K562 (cell line): ENCODE results near the gene ESPL1. TPM values are rescaled to one million over a fixed set of nuclear protein-coding genes. Genes with fewer than 3 reads are reported as not detected.
A peak's percentile ranks its signal among the peaks of the same experiment; 100 is the strongest.

Experiments used
- CREBBP ChIP-seq: IDR thresholded peaks from one replicate; pipeline ENCODE4 v1.6.1; 2012; ENCODE audit warnings: low read depth, mild to moderate bottlenecking, control low read depth, inconsistent platforms, low read length
- DIDO1 ChIP-seq: fragments of 450-650 bp; IDR thresholded peaks from 2 replicates; pipeline ENCODE4 v1.6.1; 2016; ENCODE audit warnings: low read depth, missing biosample characterization, missing genetic modification characterization
- ETS2 ChIP-seq: IDR thresholded peaks from 2 replicates; pipeline ENCODE4 v1.6.1; 2016; ENCODE audit warnings: borderline replicate concordance, missing genetic modification characterization, mild to moderate bottlenecking, moderate library complexity, missing compliant biosample characterization; ENCODE audit not compliant: poor library complexity, severe bottlenecking
- HDAC6 ChIP-seq: IDR thresholded peaks from 2 replicates; pipeline ENCODE4 v1.6.1; 2012; ENCODE audit warnings: low read depth, mild to moderate bottlenecking, control low read depth, inconsistent platforms, low read length, moderate library complexity
- HIVEP1 ChIP-seq: fragments of 250-450 bp; sonication (Bioruptor Pico); IDR thresholded peaks from 2 replicates; pipeline ENCODE4 v1.4.0; 2020; ENCODE audit warnings: mild to moderate bottlenecking
- LCOR ChIP-seq: sonication (generic); formaldehyde crosslinking; IDR thresholded peaks from 2 replicates; pipeline ENCODE4 v1.8.0; 2022; ENCODE audit warnings: mild to moderate bottlenecking, missing genetic modification reagents
- MECOM ChIP-seq: fragments of 250-450 bp; sonication (Bioruptor Pico); IDR thresholded peaks from 2 replicates; pipeline ENCODE4 v1.8.0; 2022; ENCODE audit warnings: inconsistent platforms
- MTA1 ChIP-seq: fragments of 450-650 bp; IDR thresholded peaks from 2 replicates; pipeline ENCODE4 v1.6.1; 2017; ENCODE audit warnings: borderline replicate concordance
- NFIX ChIP-seq: fragments of 250-450 bp; sonication (Bioruptor Pico); IDR thresholded peaks from 2 replicates; pipeline ENCODE4 v1.4.0; 2020; ENCODE audit warnings: low read depth, mild to moderate bottlenecking, moderate library complexity
- RBM15 ChIP-seq: fragments of 200-400 bp; formaldehyde crosslinking; IDR thresholded peaks from 2 replicates; pipeline ENCODE4 v1.6.1; 2018; ENCODE audit warnings: mild to moderate bottlenecking, low read length, moderate library complexity; ENCODE audit not compliant: insufficient read depth
- SETDB1 ChIP-seq: IDR thresholded peaks from one replicate; pipeline ENCODE4 v1.6.1; 2012; ENCODE audit warnings: low read length, control low read depth, inconsistent platforms
- ZKSCAN3 ChIP-seq: fragments of 250-450 bp; sonication (Bioruptor Pico); IDR thresholded peaks from 2 replicates; pipeline ENCODE4 v1.4.0; 2020
- ZKSCAN8 ChIP-seq: fragments of 200-800 bp; sonication (Bioruptor generic); IDR thresholded peaks from 2 replicates; pipeline ENCODE4 v1.6.1; 2016; ENCODE audit warnings: missing genetic modification characterization, missing compliant biosample characterization
- ZNF24 ChIP-seq: fragments of 450-650 bp; IDR thresholded peaks from 2 replicates; pipeline ENCODE4 v1.6.1; 2016
- ZNF253 ChIP-seq: fragments of 250-450 bp; sonication (Bioruptor Pico); conservative IDR thresholded peaks from 2 replicates; pipeline ENCODE4 v1.6.1; 2021; ENCODE audit warnings: mild to moderate bottlenecking
- ZNF445 ChIP-seq: fragments of 250-450 bp; sonication (Bioruptor Pico); IDR thresholded peaks from 2 replicates; pipeline ENCODE4 v1.4.0; 2020; ENCODE audit warnings: low read depth, mild to moderate bottlenecking, moderate library complexity
- ZNF785 ChIP-seq: fragments of 250-450 bp; sonication (Bioruptor Pico); IDR thresholded peaks from 2 replicates; pipeline ENCODE4 v1.4.0; 2020; ENCODE audit warnings: mild to moderate bottlenecking
- polyA plus RNA-seq, 8 experiments: library from polyadenylated mRNA; depleted of rRNA in 4 of 8; stranded (reverse) in 5 of 8; unstranded in 3 of 8; fragments of >200 nt; fragmentation: Nextera tagmentation in 2 of 8; fragmentation: Illumina TruSeq in 1 of 8; extraction: Ambion mirVana in 2 of 8; extraction: Trizol in 1 of 8; gene quantifications; 2 replicates each; pipeline versions ENCODE4 v1.2.1 to v1.2.3, GENCODE V29; 2011 to 2014; ENCODE audit warnings: inconsistent platforms in 1 of 8, missing spikeins in 1 of 8
- total RNA-seq, 7 experiments: library from RNA; depleted of rRNA in 6 of 7; stranded (reverse); fragments of >200 nt in 6 of 7; fragmentation: Illumina TruSeq in 2 of 7; extraction: Trizol in 2 of 7; gene quantifications; 2 replicates each; pipeline versions ENCODE4 v1.2.1 to v1.2.3, GENCODE V29; 2011 to 2021; ENCODE audit warnings: low replicate concordance in 1 of 7
- TF ChIP-seq, protein P1 (sequence below): fragments of 250-450 bp; sonication (Bioruptor Pico); IDR thresholded peaks from 2 replicates; pipeline ENCODE4 v1.8.0; 2021; ENCODE audit warnings: borderline replicate concordance, mild to moderate bottlenecking, moderate library complexity; ENCODE audit not compliant: poor library complexity, severe bottlenecking
- TF ChIP-seq, protein P2 (sequence below): sonication (generic); formaldehyde crosslinking; IDR thresholded peaks from 2 replicates; pipeline ENCODE4 v1.4.0; 2020; ENCODE audit warnings: mild to moderate bottlenecking, missing genetic modification reagents
- TF ChIP-seq, protein P3 (sequence below), 2 experiments: fragments of 450-650 bp; IDR thresholded peaks; 2 replicates each; pipeline ENCODE4 v1.6.1; 2016
- TF ChIP-seq, protein P4 (sequence below): fragments of 250-450 bp; sonication (Bioruptor Pico); IDR thresholded peaks from 2 replicates; pipeline ENCODE4 v1.8.0; 2021; ENCODE audit warnings: moderate library complexity, mild to moderate bottlenecking, inconsistent platforms

ESPL1 gene
- total and polyA plus RNA-seq, 9 of the 15 experiments (the other 6 are each of a cell fraction or from before 2014, with no cell fraction given), result 1.2 to 55.0 (median 18.7) TPM

DNA sequence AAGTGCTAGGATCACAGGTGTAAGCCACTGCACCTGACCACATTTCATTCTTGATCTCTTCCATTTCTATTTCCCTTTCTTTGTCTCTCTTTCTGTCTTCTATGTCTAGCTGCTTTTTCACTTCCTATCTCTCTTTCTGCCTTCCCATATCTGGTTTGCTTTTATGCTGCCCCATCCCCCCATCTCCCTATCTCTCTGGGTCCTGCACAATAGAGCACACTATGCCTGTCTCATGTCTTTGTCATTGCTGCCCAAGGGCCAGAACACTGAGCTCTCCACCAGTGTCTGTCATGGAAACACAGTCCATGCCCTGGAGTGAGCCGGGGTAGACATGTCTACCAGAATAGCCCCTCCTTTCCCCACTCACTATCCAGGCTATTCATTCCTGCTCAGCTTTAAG lies 23.8 kb upstream of the ESPL1 start (continued):
- TF ChIP-seq, protein P1, sequence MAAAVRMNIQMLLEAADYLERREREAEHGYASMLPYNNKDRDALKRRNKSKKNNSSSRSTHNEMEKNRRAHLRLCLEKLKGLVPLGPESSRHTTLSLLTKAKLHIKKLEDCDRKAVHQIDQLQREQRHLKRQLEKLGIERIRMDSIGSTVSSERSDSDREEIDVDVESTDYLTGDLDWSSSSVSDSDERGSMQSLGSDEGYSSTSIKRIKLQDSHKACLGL (CRISPR knock-in tag), result no peak
- TF ChIP-seq, protein P2, sequence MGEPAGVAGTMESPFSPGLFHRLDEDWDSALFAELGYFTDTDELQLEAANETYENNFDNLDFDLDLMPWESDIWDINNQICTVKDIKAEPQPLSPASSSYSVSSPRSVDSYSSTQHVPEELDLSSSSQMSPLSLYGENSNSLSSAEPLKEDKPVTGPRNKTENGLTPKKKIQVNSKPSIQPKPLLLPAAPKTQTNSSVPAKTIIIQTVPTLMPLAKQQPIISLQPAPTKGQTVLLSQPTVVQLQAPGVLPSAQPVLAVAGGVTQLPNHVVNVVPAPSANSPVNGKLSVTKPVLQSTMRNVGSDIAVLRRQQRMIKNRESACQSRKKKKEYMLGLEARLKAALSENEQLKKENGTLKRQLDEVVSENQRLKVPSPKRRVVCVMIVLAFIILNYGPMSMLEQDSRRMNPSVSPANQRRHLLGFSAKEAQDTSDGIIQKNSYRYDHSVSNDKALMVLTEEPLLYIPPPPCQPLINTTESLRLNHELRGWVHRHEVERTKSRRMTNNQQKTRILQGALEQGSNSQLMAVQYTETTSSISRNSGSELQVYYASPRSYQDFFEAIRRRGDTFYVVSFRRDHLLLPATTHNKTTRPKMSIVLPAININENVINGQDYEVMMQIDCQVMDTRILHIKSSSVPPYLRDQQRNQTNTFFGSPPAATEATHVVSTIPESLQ (CRISPR knock-in tag), result no peak
- TF ChIP-seq CREBBP (no peak), MECOM (no peak), ZNF785 (no peak), LCOR (no peak), RBM15 (no peak), ZNF253 (CRISPR knock-in tag) (no peak), ZNF24 (no peak), HIVEP1 (no peak), ZKSCAN3 (CRISPR knock-in tag) (no peak), SETDB1 (no peak), ZNF445 (CRISPR knock-in tag) (no peak), ZKSCAN8 (CRISPR knock-in tag) (no peak), DIDO1 (no peak), HDAC6 (no peak), MTA1 (peak; percentile 72; the same call in 1 of the 2 replicates), NFIX (CRISPR knock-in tag) (no peak), ETS2 (tag) (no peak)
- TF ChIP-seq, protein P3, sequence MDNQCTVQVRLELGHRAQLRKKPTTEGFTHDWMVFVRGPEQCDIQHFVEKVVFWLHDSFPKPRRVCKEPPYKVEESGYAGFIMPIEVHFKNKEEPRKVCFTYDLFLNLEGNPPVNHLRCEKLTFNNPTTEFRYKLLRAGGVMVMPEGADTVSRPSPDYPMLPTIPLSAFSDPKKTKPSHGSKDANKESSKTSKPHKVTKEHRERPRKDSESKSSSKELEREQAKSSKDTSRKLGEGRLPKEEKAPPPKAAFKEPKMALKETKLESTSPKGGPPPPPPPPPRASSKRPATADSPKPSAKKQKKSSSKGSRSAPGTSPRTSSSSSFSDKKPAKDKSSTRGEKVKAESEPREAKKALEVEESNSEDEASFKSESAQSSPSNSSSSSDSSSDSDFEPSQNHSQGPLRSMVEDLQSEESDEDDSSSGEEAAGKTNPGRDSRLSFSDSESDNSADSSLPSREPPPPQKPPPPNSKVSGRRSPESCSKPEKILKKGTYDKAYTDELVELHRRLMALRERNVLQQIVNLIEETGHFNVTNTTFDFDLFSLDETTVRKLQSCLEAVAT (IDR thresholded peaks at IDR 0.05), result peak; percentile 13 to 63; a peak in 2 of 4 replicates
- TF ChIP-seq, protein P4, sequence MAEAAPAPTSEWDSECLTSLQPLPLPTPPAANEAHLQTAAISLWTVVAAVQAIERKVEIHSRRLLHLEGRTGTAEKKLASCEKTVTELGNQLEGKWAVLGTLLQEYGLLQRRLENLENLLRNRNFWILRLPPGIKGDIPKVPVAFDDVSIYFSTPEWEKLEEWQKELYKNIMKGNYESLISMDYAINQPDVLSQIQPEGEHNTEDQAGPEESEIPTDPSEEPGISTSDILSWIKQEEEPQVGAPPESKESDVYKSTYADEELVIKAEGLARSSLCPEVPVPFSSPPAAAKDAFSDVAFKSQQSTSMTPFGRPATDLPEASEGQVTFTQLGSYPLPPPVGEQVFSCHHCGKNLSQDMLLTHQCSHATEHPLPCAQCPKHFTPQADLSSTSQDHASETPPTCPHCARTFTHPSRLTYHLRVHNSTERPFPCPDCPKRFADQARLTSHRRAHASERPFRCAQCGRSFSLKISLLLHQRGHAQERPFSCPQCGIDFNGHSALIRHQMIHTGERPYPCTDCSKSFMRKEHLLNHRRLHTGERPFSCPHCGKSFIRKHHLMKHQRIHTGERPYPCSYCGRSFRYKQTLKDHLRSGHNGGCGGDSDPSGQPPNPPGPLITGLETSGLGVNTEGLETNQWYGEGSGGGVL, result no peak
